Gastrocnemius medialis (tissue), 4 donors: Measurements from ENCODE around the gene ZNF638.

Experiments used
- CTCF ChIP-seq, 5 experiments: fragments of 450-650 bp in 3 of 5; fragments of 200-600 bp in 2 of 5; sonication (generic) in 2 of 5; IDR thresholded peaks in 4 of 5; conservative IDR thresholded peaks in 1 of 5; 1 replicate in 4 of 5; 2 replicates in 1 of 5; pipeline ENCODE4 v1.5.1; 2016 to 2019; ENCODE audit warnings: antibody characterized with exemption in 5 of 5, mild to moderate bottlenecking in 3 of 5, moderate library complexity in 3 of 5
- POLR2A ChIP-seq, 2 donors: fragments of 450-650 bp; IDR thresholded peaks; one replicate each; pipeline ENCODE4 v1.6.1; 2017; ENCODE audit warnings: antibody characterized with exemption in 2 of 2, mild to moderate bottlenecking in 2 of 2, moderate library complexity in 2 of 2

GRCh38 chr2:71326968-71327367 lies 4.6 kb upstream of the ZNF638 start:
- TF ChIP-seq CTCF (IDR thresholded peaks at IDR 0.05 in 4 of 5, conservative IDR thresholded peaks at IDR 0.05 in 1 of 5) (no peak), POLR2A (IDR thresholded peaks at IDR 0.05) (no peak)
